ENCODE results near the gene F2RL3.

- TF ChIP-seq POLR2A (IDR thresholded peaks at IDR 0.05) = no peak
- no peak for TF ChIP-seq CTCF (IDR thresholded peaks at IDR 0.05)
Measured at GRCh38 chr19:16904599-16904998, 15.8 kb downstream of the F2RL3 start.
